Raji (cell line): Measurements from ENCODE around the gene FAM185A.

Experiments
- POLR2A ChIP-seq: IDR thresholded peaks from 2 replicates; pipeline ENCODE4 v1.6.1; 2011; ENCODE audit warnings: low read depth, low read length, control low read depth; ENCODE audit not compliant: insufficient read depth

Gene FAM185A

GRCh38 chr7:102832674-102833073 lies 83.9 kb downstream of the FAM185A start:
- TF ChIP-seq POLR2A, result no peak

GRCh38 chr7:102833343-102833742 lies 84.5 kb downstream of the FAM185A start:
- TF ChIP-seq POLR2A, result no peak

GRCh38 chr7:102834466-102834865 lies 85.7 kb downstream of the FAM185A start:
- TF ChIP-seq POLR2A, result no peak

GRCh38 chr7:102834999-102835398 lies 86.2 kb downstream of the FAM185A start:
- no peak for TF ChIP-seq POLR2A

DNA sequence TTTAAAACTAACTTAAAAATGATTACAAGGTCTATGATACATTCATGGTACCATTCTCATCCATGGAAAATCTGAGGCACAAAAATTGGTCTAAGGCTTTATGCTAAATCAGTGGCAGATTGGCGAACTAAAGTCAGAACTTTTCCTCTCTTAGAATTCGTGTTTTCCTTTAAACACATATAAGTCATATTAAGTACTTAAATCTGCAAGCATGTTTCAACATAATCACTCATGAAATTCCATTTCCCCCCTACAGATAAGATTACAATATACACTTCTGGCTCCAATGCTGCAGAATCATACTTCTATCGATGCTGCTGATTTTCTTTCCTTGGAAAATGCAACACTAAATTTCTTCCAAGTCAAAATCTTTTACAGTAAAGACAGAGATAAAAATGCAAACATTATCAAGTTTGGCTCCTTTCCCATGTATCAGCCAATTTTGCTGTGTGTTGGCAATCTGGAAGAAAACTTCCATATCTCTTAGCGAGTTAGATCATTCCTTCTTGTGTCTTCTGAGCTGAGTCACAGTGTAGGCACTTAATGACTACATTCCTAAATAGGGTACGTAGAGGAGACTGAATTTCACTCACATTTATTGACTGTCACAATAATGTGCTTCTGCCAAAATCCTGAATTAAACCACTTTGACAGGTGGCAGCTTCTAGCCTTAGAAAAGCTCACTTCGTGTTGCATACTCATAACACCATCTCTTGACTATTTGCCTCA lies 87.6 kb downstream of the FAM185A start:
- no peak for TF ChIP-seq POLR2A

- TF ChIP-seq POLR2A, result no peak
These were observed 88.2 kb downstream of the FAM185A start for GRCh38 chr7:102836977-102837376.

- TF ChIP-seq POLR2A, result no peak
These were observed 89.0 kb downstream of the FAM185A start for GRCh38 chr7:102837802-102838201.

- TF ChIP-seq POLR2A, result no peak
These were observed 91.6 kb downstream of the FAM185A start for GRCh38 chr7:102840404-102840803.

- no peak for TF ChIP-seq POLR2A
These were observed 92.5 kb downstream of the FAM185A start for GRCh38 chr7:102841290-102841689.

- TF ChIP-seq POLR2A, result no peak
These were observed 93.5 kb downstream of the FAM185A start for GRCh38 chr7:102842284-102842683.

DNA sequence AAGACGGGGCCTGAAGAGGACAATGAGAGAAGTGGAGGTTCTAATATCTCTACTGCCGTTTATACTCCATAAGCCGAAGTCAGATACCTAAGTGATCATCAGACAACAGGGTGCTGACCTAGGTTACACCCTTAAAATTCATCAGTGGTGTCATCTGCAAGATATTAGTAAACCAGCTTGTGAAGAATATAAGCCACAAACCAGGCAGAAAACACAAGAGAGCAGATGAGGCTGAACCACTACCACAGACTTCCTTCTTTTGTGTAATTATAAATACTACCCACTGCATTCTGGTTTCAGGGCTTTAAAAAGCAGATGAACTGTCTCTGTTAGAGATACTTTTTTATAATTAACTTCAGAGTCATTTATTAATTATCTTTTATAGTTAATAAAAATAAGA lies 95.1 kb downstream of the FAM185A start:
- no peak for TF ChIP-seq POLR2A

DNA sequence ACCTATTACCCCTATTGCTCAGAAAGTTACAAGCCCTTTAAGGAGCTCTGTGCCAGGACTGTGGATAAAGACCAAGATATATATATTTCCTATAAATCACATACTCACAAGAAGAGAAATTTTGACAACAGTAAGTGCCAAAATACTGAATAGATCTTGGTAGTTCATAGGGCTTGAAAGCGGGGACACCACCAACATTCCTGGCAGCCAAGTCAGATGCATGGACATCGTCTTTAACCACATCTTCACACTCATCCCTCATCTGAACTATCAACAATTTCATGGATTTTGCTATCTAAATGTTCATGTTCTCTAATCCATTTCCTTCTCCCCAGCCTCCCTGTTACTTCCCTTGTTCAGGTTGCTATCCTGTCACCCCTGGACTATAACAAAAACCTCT lies 96.5 kb downstream of the FAM185A start:
- TF ChIP-seq POLR2A, result no peak

GRCh38 chr7:102849079-102849478 lies 100.3 kb downstream of the FAM185A start:
- TF ChIP-seq POLR2A, result no peak

DNA sequence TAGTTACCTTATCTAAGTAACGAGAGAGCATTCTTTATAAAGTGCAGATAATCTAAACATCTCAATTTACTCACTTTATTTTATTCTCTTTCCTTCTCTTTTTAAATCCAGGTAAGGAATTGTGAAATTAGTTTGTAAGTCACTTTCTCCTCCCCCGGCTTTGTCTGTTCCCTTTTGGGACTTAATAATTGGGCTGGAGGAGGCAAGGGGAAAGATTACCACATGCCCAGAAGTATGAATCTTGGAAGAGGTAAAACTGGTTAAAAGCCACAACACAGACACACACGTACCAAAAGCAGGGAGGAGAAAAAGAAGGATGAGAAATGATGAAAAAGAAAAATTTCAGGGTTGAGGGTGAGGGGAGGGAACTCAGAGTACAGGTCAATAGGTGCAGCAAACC lies 100.7 kb downstream of the FAM185A start:
- TF ChIP-seq POLR2A, result no peak

DNA sequence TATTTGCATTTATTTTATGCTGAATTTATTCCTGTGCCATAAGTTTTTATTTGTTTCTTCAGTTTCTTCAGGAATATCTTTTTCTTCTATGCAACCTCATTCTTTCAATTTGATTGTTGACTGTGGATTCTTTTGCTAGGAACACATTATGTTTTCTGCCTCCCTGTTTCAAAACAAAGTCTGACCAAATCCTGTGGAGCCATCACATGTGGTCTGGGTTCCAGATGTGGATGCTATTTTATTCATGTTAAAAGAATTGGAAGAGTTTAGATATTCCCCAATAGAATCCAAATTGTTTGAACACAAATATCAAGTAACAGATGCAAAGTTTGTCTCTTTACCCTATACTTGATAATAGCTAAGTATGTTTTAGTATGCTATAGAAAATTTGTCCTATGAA lies 107.2 kb downstream of the FAM185A start:
- TF ChIP-seq POLR2A, result no peak
